RWPE1 (cell line): ENCODE results near the gene CELA2A.
"Not testable (repeated sequence)": the region's sequence is repeated elsewhere in the genome, so short reads cannot be mapped to it uniquely, and the experiment has no call there.

Experiments used
- CTCF ChIA-PET: fragments of 350-600 bp; sonication (Branson Sonifier 250); formaldehyde crosslinking; extraction: SDS; loops from one replicate; lab custom pipeline; 2021; lab: Yijun Ruan, JAX
- POLR2A ChIA-PET: fragments of 400-600 bp; formaldehyde crosslinking; extraction: SDS; loops from one replicate; lab custom pipeline; 2020; ENCODE audit warnings: antibody characterized with exemption; ENCODE audit not compliant: low non-redundant PET; lab: Yijun Ruan, JAX
- DNase-seq: peaks from one replicate; pipeline ENCODE4 v3.0.0; 2012; ENCODE audit warnings: low spot score
- H3K27ac ChIP-seq: fragments of 450-650 bp; 2 replicates; pipeline ENCODE4 v1.5.1; 2017
- CTCF ChIP-seq: fragments of 450-650 bp; conservative IDR thresholded peaks from 2 replicates; pipeline ENCODE4 v1.5.1; 2017; ENCODE audit warnings: low read depth, mild to moderate bottlenecking

The CELA2A gene

GRCh38 chr1:15488371-15488770, 31.8 kb downstream of the CELA2A start:
- no peak for TF ChIP-seq CTCF
- no peak for DNase-seq
- CTCF ChIA-PET: interaction anchor here (0.6 kb wide), 2 partner anchors 13 to 254 kb away, joined by 3 to 4 read pairs; partner anchors contain the start of gene TMEM82
- POLR2A ChIA-PET: no interaction called here
- H3K27ac ChIP-seq: no peak overlapping the region

- ChIA-PET CTCF (no interaction called here), POLR2A (no interaction called here)
- no peak overlapping the region for H3K27ac ChIP-seq
- no peak for DNase-seq
- no peak for TF ChIP-seq CTCF
Observed at GRCh38 chr1:15489052-15489736, 32.7 kb downstream of the CELA2A start.

- CTCF ChIA-PET: interaction anchor here (0.6 to 1.6 kb wide), 3 partner anchors 19 to 463 kb away, joined by 3 read pairs; no protein-coding TSS in a partner anchor
- POLR2A ChIA-PET, H3K27ac ChIP-seq, DNase-seq: not testable (repeated sequence)
Observed at GRCh38 chr1:15491010-15491409, 34.5 kb downstream of the CELA2A start.

- ChIA-PET POLR2A (no interaction called here), CTCF (interaction anchor here (1.6 kb wide), 1 partner anchor 21 kb away, joined by 3 read pairs; no protein-coding TSS in a partner anchor)
- TF ChIP-seq CTCF: no peak
- no peak overlapping the region for H3K27ac ChIP-seq
- DNase-seq: no peak
Observed at GRCh38 chr1:15492596-15492995, 36.1 kb downstream of the CELA2A start.

GRCh38 chr1:15493869-15494390, 37.4 kb downstream of the CELA2A start:
- no peak for DNase-seq
- ChIA-PET CTCF (no interaction called here), POLR2A (interaction anchor here (0.7 kb wide), 1 partner anchor 21 kb away, joined by 5 read pairs; no protein-coding TSS in a partner anchor)
- TF ChIP-seq CTCF: no peak
- no peak overlapping the region for H3K27ac ChIP-seq

GRCh38 chr1:15500184-15501178, 43.9 kb downstream of the CELA2A start:
- H3K27ac ChIP-seq: no peak overlapping the region
- no peak for DNase-seq
- ChIA-PET POLR2A (no interaction called here), CTCF (interaction anchor here (0.5 to 1.3 kb wide), 6 partner anchors 13 to 177 kb away, joined by 3 to 5 read pairs (median 4); no protein-coding TSS in a partner anchor)
- no peak for TF ChIP-seq CTCF
